ENCODE results near the gene KCNS3.

DNA sequence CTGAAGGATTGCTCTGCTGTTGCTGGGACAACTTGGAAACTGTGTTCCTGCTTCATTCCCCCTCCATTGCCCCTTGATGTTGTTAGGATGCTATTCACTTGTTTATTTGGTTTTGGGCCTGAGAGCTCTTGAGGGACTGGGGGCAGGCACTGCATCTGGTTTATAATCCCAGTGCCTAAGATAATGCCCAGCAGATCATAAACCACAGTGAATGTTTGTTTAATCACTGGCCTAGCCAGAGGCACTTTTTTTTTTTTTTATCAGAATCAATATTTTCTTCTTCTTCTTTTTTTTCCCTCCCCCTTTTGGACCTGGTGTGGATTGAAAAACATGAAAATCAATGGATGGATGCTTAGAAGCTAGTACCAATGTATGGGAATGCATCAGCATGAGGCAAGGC, 38.1 kb downstream of the KCNS3 start:
- no peak for TF ChIP-seq POLR2A (IDR thresholded peaks at IDR 0.05)
- TF ChIP-seq, protein P1, sequence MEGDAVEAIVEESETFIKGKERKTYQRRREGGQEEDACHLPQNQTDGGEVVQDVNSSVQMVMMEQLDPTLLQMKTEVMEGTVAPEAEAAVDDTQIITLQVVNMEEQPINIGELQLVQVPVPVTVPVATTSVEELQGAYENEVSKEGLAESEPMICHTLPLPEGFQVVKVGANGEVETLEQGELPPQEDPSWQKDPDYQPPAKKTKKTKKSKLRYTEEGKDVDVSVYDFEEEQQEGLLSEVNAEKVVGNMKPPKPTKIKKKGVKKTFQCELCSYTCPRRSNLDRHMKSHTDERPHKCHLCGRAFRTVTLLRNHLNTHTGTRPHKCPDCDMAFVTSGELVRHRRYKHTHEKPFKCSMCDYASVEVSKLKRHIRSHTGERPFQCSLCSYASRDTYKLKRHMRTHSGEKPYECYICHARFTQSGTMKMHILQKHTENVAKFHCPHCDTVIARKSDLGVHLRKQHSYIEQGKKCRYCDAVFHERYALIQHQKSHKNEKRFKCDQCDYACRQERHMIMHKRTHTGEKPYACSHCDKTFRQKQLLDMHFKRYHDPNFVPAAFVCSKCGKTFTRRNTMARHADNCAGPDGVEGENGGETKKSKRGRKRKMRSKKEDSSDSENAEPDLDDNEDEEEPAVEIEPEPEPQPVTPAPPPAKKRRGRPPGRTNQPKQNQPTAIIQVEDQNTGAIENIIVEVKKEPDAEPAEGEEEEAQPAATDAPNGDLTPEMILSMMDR (IDR thresholded peaks at IDR 0.05): no peak

Data from transverse colon (tissue), 3 donors.